ENCODE data around the gene NARF. TPM values are rescaled to one million over a fixed set of nuclear protein-coding genes. Genes with fewer than 3 reads are reported as not detected.

The NARF gene
- polyA plus RNA-seq, 1 of the 3 experiments (the other 2 are of a cell fraction): 128 TPM

GRCh38 chr17:82440469-82440981 lies 18.0 kb upstream of the NARF start:
- H3K27me3 ChIP-seq (ENCODE audit: insufficient read depth): no peaks in the 10 kb centered on the region
- H3F3A ChIP-seq (replicated peaks; ENCODE audit: insufficient read depth): peaks cover 12% of the 10 kb centered on the region
- peaks cover 8% of the 10 kb centered on the region; the same call in 1 of the 2 replicates for H3K79me2 ChIP-seq (ENCODE audit: insufficient read depth)
- H3K9me3 ChIP-seq: no peaks in the 10 kb centered on the region
- H2AFZ ChIP-seq (ENCODE audit: low read depth): no peak overlapping the region
- no peak overlapping the region for H3K4me2 ChIP-seq
- H3K4me3 ChIP-seq (ENCODE audit: low read depth in 2 of 2, low read length in 1 of 2): no peak overlapping the region
- POLR2A ChIA-PET: no interaction called here
- no peaks in the 10 kb centered on the region for H3K9me2 ChIP-seq
- TF ChIP-seq RAD21 (IDR thresholded peaks at IDR 0.05; ENCODE audit: low read length) (no peak), SIN3A (IDR thresholded peaks at IDR 0.05; ENCODE audit: borderline replicate concordance, low read depth, low read length) (no peak), CHD2 (IDR thresholded peaks at IDR 0.05; ENCODE audit: low read length, partially characterized antibody) (no peak), YY1 (IDR thresholded peaks at IDR 0.05; ENCODE audit: low read depth) (no peak), JUND (IDR thresholded peaks at IDR 0.05) (no peak), ZBTB33 (IDR thresholded peaks at IDR 0.05; ENCODE audit: borderline replicate concordance, low read depth) (no peak), REST (IDR thresholded peaks at IDR 0.05; ENCODE audit: low read depth, low read length) (no peak), CTCF (IDR thresholded peaks at IDR 0.05) (no peak), EZH2phosphoT487 (IDR thresholded peaks at IDR 0.05; ENCODE audit: borderline replicate concordance, low read depth) (no peak), NRF1 (IDR thresholded peaks at IDR 0.05; ENCODE audit: low read depth, low read length) (no peak), FOXJ3 (CRISPR knock-in tag; IDR thresholded peaks at IDR 0.05) (no peak), PBX3 (IDR thresholded peaks at IDR 0.05) (no peak), POLR2AphosphoS5 (IDR thresholded peaks at IDR 0.05; ENCODE audit: low read depth, low read length) (no peak), TEAD4 (IDR thresholded peaks at IDR 0.05; ENCODE audit: borderline replicate concordance, insufficient read depth) (no peak), SMC3 (IDR thresholded peaks at IDR 0.05; ENCODE audit: low read depth, low read length) (no peak), FOXM1 (IDR thresholded peaks at IDR 0.05; ENCODE audit: low read depth) (no peak)
- no peak overlapping the region for H3K9ac ChIP-seq
- H3K36me3 ChIP-seq (replicated peaks in 1 of 2; ENCODE audit: control insufficient read depth in 1 of 2, insufficient read depth in 2 of 2, low read length in 1 of 2): peaks cover 7 to 50% of the 10 kb centered on the region in 2 experiments
- H3K4me1 ChIP-seq (ENCODE audit: control insufficient read depth in 1 of 2, insufficient read depth in 2 of 2, low read depth in 1 of 2, low read length in 1 of 2): peaks cover 0 to 10% of the 10 kb centered on the region in 2 experiments; a peak in 1 of 4 replicates
- WGBS (ENCODE audit: low lambda C conversion rate): 83% methylated on average over 14 of the region's 22 CpGs
- CTCF ChIA-PET: interaction anchor here (1.6 kb wide), 1 partner anchor 12 kb away, joined by 3 read pairs; no protein-coding TSS in a partner anchor
- peaks cover 13% of the 10 kb centered on the region; the same call in 1 of the 2 replicates for H4K20me1 ChIP-seq (ENCODE audit: insufficient read depth)
- H3K27ac ChIP-seq (ENCODE audit: low read depth in 2 of 2, low read length in 1 of 2): no peak overlapping the region
- no peak for DNase-seq
